ENCODE measurements around the gene ENOSF1.

- TF ChIP-seq CTCF (CRISPR knock-in tag; IDR thresholded peaks at IDR 0.05): no peak
- no peak for TF ChIP-seq ZNF121 (CRISPR knock-in tag; IDR thresholded peaks at IDR 0.05)
- TF ChIP-seq HOXA3 (CRISPR knock-in tag; IDR thresholded peaks at IDR 0.05): no peak; the same call in 1 of the 2 replicates
- no peak for TF ChIP-seq RBM22 (optimal IDR thresholded peaks at IDR 0.05; ENCODE audit: low read length)
- TF ChIP-seq EZH2 (conservative IDR thresholded peaks at IDR 0.05; ENCODE audit: low read depth, low read length): no peak
- no peak for TF ChIP-seq BRF2 (CRISPR knock-in tag; IDR thresholded peaks at IDR 0.05)
- no peak for TF ChIP-seq ATF3 (CRISPR knock-in tag; IDR thresholded peaks at IDR 0.05)
- no peak for TF ChIP-seq JUN (CRISPR knock-in tag; IDR thresholded peaks at IDR 0.05)
- TF ChIP-seq JUND (CRISPR knock-in tag; IDR thresholded peaks at IDR 0.05): no peak
Observed at GRCh38 chr18:703213-703967, 9.0 kb downstream of the ENOSF1 start.

Data from HepG2 (cell line).